Neural cell (in vitro differentiated cells): ENCODE measurements around the gene CFAP221.

ENCODE experiments used
- EP300 ChIP-seq: fragments of 450-650 bp; conservative IDR thresholded peaks from 2 replicates; pipeline ENCODE4 v1.6.1; 2014; ENCODE audit warnings: antibody characterized with exemption, mild to moderate bottlenecking, moderate library complexity; ENCODE audit not compliant: poor library complexity, severe bottlenecking
- EZH2 ChIP-seq: fragments of 200-600, 300-800 bp; shearing (Covaris generic), sonication (generic); IDR thresholded peaks from 2 replicates; pipeline ENCODE4 v1.6.1; 2014; ENCODE audit warnings: antibody characterized with exemption, low read length, borderline replicate concordance, mild to moderate bottlenecking; ENCODE audit not compliant: insufficient read depth, poor library complexity, severe bottlenecking
- POLR2AphosphoS5 ChIP-seq: IDR thresholded peaks from 2 replicates; pipeline ENCODE4 v1.6.1; 2012
- RAD21 ChIP-seq: fragments of 450-650 bp; conservative IDR thresholded peaks from 2 replicates; pipeline ENCODE4 v1.6.1; 2014; ENCODE audit warnings: antibody characterized with exemption, mild to moderate bottlenecking, moderate library complexity
- TAF1 ChIP-seq: IDR thresholded peaks from 2 replicates; pipeline ENCODE4 v1.6.1; 2012; ENCODE audit warnings: low read depth
- TF ChIP-seq, protein P1 (sequence below): fragments of 450-650 bp; IDR thresholded peaks from 2 replicates; pipeline ENCODE4 v1.5.1; 2014; ENCODE audit warnings: antibody characterized with exemption, mild to moderate bottlenecking, moderate library complexity; ENCODE audit not compliant: poor library complexity, severe bottlenecking
- TF ChIP-seq, protein P2 (sequence below): IDR thresholded peaks from 2 replicates; pipeline ENCODE4 v1.6.1; 2012; ENCODE audit warnings: borderline replicate concordance

- TF ChIP-seq, protein P1, sequence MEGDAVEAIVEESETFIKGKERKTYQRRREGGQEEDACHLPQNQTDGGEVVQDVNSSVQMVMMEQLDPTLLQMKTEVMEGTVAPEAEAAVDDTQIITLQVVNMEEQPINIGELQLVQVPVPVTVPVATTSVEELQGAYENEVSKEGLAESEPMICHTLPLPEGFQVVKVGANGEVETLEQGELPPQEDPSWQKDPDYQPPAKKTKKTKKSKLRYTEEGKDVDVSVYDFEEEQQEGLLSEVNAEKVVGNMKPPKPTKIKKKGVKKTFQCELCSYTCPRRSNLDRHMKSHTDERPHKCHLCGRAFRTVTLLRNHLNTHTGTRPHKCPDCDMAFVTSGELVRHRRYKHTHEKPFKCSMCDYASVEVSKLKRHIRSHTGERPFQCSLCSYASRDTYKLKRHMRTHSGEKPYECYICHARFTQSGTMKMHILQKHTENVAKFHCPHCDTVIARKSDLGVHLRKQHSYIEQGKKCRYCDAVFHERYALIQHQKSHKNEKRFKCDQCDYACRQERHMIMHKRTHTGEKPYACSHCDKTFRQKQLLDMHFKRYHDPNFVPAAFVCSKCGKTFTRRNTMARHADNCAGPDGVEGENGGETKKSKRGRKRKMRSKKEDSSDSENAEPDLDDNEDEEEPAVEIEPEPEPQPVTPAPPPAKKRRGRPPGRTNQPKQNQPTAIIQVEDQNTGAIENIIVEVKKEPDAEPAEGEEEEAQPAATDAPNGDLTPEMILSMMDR: no peak
- no peak for TF ChIP-seq TAF1
- no peak for TF ChIP-seq POLR2AphosphoS5
- no peak for TF ChIP-seq RAD21
- no peak for TF ChIP-seq EZH2
- TF ChIP-seq, protein P2, sequence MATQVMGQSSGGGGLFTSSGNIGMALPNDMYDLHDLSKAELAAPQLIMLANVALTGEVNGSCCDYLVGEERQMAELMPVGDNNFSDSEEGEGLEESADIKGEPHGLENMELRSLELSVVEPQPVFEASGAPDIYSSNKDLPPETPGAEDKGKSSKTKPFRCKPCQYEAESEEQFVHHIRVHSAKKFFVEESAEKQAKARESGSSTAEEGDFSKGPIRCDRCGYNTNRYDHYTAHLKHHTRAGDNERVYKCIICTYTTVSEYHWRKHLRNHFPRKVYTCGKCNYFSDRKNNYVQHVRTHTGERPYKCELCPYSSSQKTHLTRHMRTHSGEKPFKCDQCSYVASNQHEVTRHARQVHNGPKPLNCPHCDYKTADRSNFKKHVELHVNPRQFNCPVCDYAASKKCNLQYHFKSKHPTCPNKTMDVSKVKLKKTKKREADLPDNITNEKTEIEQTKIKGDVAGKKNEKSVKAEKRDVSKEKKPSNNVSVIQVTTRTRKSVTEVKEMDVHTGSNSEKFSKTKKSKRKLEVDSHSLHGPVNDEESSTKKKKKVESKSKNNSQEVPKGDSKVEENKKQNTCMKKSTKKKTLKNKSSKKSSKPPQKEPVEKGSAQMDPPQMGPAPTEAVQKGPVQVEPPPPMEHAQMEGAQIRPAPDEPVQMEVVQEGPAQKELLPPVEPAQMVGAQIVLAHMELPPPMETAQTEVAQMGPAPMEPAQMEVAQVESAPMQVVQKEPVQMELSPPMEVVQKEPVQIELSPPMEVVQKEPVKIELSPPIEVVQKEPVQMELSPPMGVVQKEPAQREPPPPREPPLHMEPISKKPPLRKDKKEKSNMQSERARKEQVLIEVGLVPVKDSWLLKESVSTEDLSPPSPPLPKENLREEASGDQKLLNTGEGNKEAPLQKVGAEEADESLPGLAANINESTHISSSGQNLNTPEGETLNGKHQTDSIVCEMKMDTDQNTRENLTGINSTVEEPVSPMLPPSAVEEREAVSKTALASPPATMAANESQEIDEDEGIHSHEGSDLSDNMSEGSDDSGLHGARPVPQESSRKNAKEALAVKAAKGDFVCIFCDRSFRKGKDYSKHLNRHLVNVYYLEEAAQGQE: no peak
- no peak for TF ChIP-seq EP300
These were observed 135.2 kb downstream of the CFAP221 start for GRCh38 chr2:119679526-119679837.
